Spleen (tissue), 11 donors: ENCODE results near the gene SLC4A4. TPM values are rescaled to one million over a fixed set of nuclear protein-coding genes. Genes with fewer than 3 reads are reported as not detected.

Experiments used
- DNase-seq: peaks from one replicate; pipeline ENCODE4 v3.0.0-alpha.2; 2020
- H3K27ac ChIP-seq, 8 donors: fragments of 200-600 bp; sonication (generic) in 7 of 8; 1 replicate in 4 of 8; 2 replicates in 4 of 8; pipeline versions ENCODE4 v1.5.0 to v1.8.0; 2016 to 2021; ENCODE audit warnings: inconsistent platforms in 4 of 8, mild to moderate bottlenecking in 4 of 8, moderate library complexity in 1 of 8
- H3K27me3 ChIP-seq, 7 donors: fragments of 200-600 bp; sonication (generic) in 6 of 7; replicated peaks in 1 of 7; 1 replicate in 4 of 7; 2 replicates in 3 of 7; pipeline versions ENCODE4 v1.5.0 to v1.8.0; 2016 to 2021; ENCODE audit warnings: inconsistent platforms in 3 of 7, mild to moderate bottlenecking in 1 of 7
- H3K36me3 ChIP-seq, 6 donors: fragments of 200-600 bp; sonication (generic) in 5 of 6; 1 replicate in 4 of 6; 2 replicates in 2 of 6; pipeline versions ENCODE4 v1.5.0 to v1.8.0; 2016 to 2021; ENCODE audit warnings: inconsistent platforms in 2 of 6
- H3K4me1 ChIP-seq, 6 donors: fragments of 200-600 bp; sonication (generic) in 5 of 6; 1 replicate in 3 of 6; 2 replicates in 3 of 6; pipeline versions ENCODE4 v1.5.0 to v1.8.0; 2016 to 2021; ENCODE audit warnings: inconsistent platforms in 3 of 6
- H3K4me3 ChIP-seq, 8 donors: fragments of 200-600 bp; sonication (generic) in 7 of 8; 1 replicate in 4 of 8; 2 replicates in 4 of 8; pipeline versions ENCODE4 v1.5.0 to v1.8.0; 2016 to 2021; ENCODE audit warnings: inconsistent platforms in 4 of 8, mild to moderate bottlenecking in 4 of 8, moderate library complexity in 2 of 8
- H3K9me3 ChIP-seq, 8 donors: fragments of 200-600 bp; sonication (generic) in 7 of 8; 1 replicate in 4 of 8; 2 replicates in 4 of 8; pipeline versions ENCODE4 v1.5.0 to v1.8.0; 2016 to 2021; ENCODE audit warnings: inconsistent platforms in 4 of 8
- CTCF ChIP-seq, 11 experiments: fragments of 200-600 bp in 7 of 11; fragments of 450-650 bp in 4 of 11; sonication (generic) in 4 of 11; IDR thresholded peaks in 8 of 11; conservative IDR thresholded peaks in 3 of 11; 1 replicate in 7 of 11; 2 replicates in 4 of 11; pipeline versions ENCODE4 v1.4.0 to v1.8.0; 2016 to 2021; ENCODE audit warnings: antibody characterized with exemption in 11 of 11, inconsistent platforms in 4 of 11, mild to moderate bottlenecking in 1 of 11
- POLR2A ChIP-seq, 3 donors: fragments of 450-650 bp; IDR thresholded peaks; one replicate each; pipeline ENCODE4 v1.5.1; 2017; ENCODE audit warnings: antibody characterized with exemption in 3 of 3, mild to moderate bottlenecking in 1 of 3
- POLR2AphosphoS5 ChIP-seq, 3 donors: sonication (generic); formaldehyde crosslinking; IDR thresholded peaks; one replicate each; pipeline ENCODE4 v1.5.1; 2017; ENCODE audit warnings: antibody characterized with exemption in 3 of 3
- WGBS, 5 donors: extraction: QIAGEN DNeasy Blood & Tissue Kit in 3 of 5; methylation state at CpG; one replicate each; pipeline versions ENCODE4 v1.1.5 to v1.1.7; 2013 to 2018; 5-methylcytosine and 5-hydroxymethylcytosine counted together
- intact Hi-C: fragments of 100-400 bp; cut with DNase I; formaldehyde crosslinking; loops from one replicate; pipeline ENCODE4 v1.15.0; 2023; ENCODE audit warnings: low total_unique reads
- polyA plus RNA-seq, 3 donors: library from polyadenylated mRNA; stranded (reverse); fragments of 200-250 nt; gene quantifications; one replicate each; pipeline ENCODE4 v1.2.1, GENCODE V29; 2013
- total RNA-seq, 7 donors: library from RNA; depleted of rRNA in 3 of 7; stranded (reverse); fragments of >200 nt in 3 of 7; fragmentation: NEBNext Ultra II Directional in 4 of 7; extraction: Animal tissue kit (Norgen Biotek cat#: 25700) in 4 of 7; gene quantifications; one replicate each; pipeline versions ENCODE4 v1.1.0 to v1.2.1, GENCODE V29; 2016 to 2021
- donor health status: healthy with polysubstance abuse.
- donor health status: DM: no; HTN: no; CAD: no; lungs with moderate emphysema.
- donor health status: DM: no; HTN: no; CAD: no.
- donor health status: Bipolar disorder and iron deficiency.
- donor health status: healthy.
- donor health status: DM: no; HTN: no; CAD: no.
- donor health status: DM: yes; HTN: yes; CAD: no.

Gene SLC4A4
- total and polyA plus RNA-seq, 10 donors = 0.07 to 3.4 (median 1.4) TPM

GRCh38 chr4:71444395-71444794 lies 105.6 kb downstream of the SLC4A4 start:
- Histone ChIP-seq H3K27ac (no peak overlapping the region), H3K9me3 (no peaks in the 10 kb centered on the region), H3K4me3 (no peak overlapping the region), H3K4me1 (no peaks in the 10 kb centered on the region), H3K27me3 (no peaks in the 10 kb centered on the region), H3K36me3 (no peaks in the 10 kb centered on the region)
- TF ChIP-seq POLR2AphosphoS5 (IDR thresholded peaks at IDR 0.05) (no peak), CTCF (IDR thresholded peaks at IDR 0.05 in 8 of 11, conservative IDR thresholded peaks at IDR 0.05 in 3 of 11) (no peak), POLR2A (IDR thresholded peaks at IDR 0.05) (no peak)
- 56 to 71% (median 67%) methylated on average over 2 of the region's 2 CpGs for whole genome bisulfite sequencing, 5 donors
- intact Hi-C loops = no loop called here
- DNase-seq = no peak

GRCh38 chr4:71445811-71446210 lies 107.0 kb downstream of the SLC4A4 start:
- Histone ChIP-seq H3K27ac (no peak overlapping the region), H3K4me3 (no peak overlapping the region)

GRCh38 chr4:71446479-71447081 lies 107.8 kb downstream of the SLC4A4 start:
- Histone ChIP-seq H3K4me3 (no peak overlapping the region), H3K4me1 (no peaks in the 10 kb centered on the region), H3K27me3 (no peaks in the 10 kb centered on the region), H3K36me3 (no peaks in the 10 kb centered on the region), H3K27ac (no peak overlapping the region), H3K9me3 (no peaks in the 10 kb centered on the region)
- 79 to 95% (median 91%) methylated on average over 3 of the region's 3 CpGs for WGBS, 5 donors
- TF ChIP-seq CTCF (IDR thresholded peaks at IDR 0.05 in 8 of 11, conservative IDR thresholded peaks at IDR 0.05 in 3 of 11) = no peak
- TF ChIP-seq POLR2AphosphoS5 (IDR thresholded peaks at IDR 0.05) = no peak
- no peak for TF ChIP-seq POLR2A (IDR thresholded peaks at IDR 0.05)
- intact Hi-C loops = no loop called here
- DNase-seq = no peak

More at GRCh38 chr4:71445811-71446210, 107.0 kb downstream of the SLC4A4 start:
- Histone ChIP-seq H3K4me1 (no peaks in the 10 kb centered on the region), H3K36me3 (no peaks in the 10 kb centered on the region), H3K27me3 (no peaks in the 10 kb centered on the region), H3K9me3 (no peaks in the 10 kb centered on the region)
- DNase-seq = no peak
- TF ChIP-seq POLR2A (IDR thresholded peaks at IDR 0.05) = no peak
- TF ChIP-seq CTCF (IDR thresholded peaks at IDR 0.05 in 8 of 11, conservative IDR thresholded peaks at IDR 0.05 in 3 of 11) = no peak
- 46 to 58% (median 55%) methylated on average over 2 of the region's 2 CpGs for WGBS, 5 donors
- intact Hi-C loops = no loop called here

GRCh38 chr4:71449040-71449439 lies 110.2 kb downstream of the SLC4A4 start:
- TF ChIP-seq POLR2A (IDR thresholded peaks at IDR 0.05) = no peak
- DNase-seq = no peak
- Histone ChIP-seq H3K36me3 (no peaks in the 10 kb centered on the region), H3K9me3 (no peaks in the 10 kb centered on the region), H3K4me1 (no peaks in the 10 kb centered on the region), H3K27ac (no peak overlapping the region), H3K4me3 (no peak overlapping the region), H3K27me3 (no peaks in the 10 kb centered on the region)
- intact Hi-C loops = no loop called here
- 19 to 28% (median 28%) methylated on average over 2 of the region's 2 CpGs for WGBS, 5 donors

GRCh38 chr4:71449878-71450277 lies 111.1 kb downstream of the SLC4A4 start:
- no peak for TF ChIP-seq POLR2AphosphoS5 (IDR thresholded peaks at IDR 0.05)
- no peak for TF ChIP-seq CTCF (IDR thresholded peaks at IDR 0.05 in 8 of 11, conservative IDR thresholded peaks at IDR 0.05 in 3 of 11)
- TF ChIP-seq POLR2A (IDR thresholded peaks at IDR 0.05) = no peak
- intact Hi-C loops = no loop called here
- Histone ChIP-seq H3K4me3 (no peak overlapping the region), H3K27ac (no peak overlapping the region), H3K4me1 (no peaks in the 10 kb centered on the region), H3K27me3 (no peaks in the 10 kb centered on the region), H3K9me3 (no peaks in the 10 kb centered on the region), H3K36me3 (no peaks in the 10 kb centered on the region)
- no peak for DNase-seq
- 45 to 57% (median 56%) methylated on average over 3 of the region's 3 CpGs for WGBS, 5 donors
